ENCODE data around the gene IGSF21.

The IGSF21 gene

GRCh38 chr1:18401921-18402320, 294.3 kb downstream of the IGSF21 start:
- Histone ChIP-seq H3F3A (ENCODE audit: control insufficient read depth, insufficient read depth) (no peaks in the 10 kb centered on the region), H3K27ac (ENCODE audit: low read depth, low read length) (no peak overlapping the region), H3K36me3 (ENCODE audit: control insufficient read depth, low read length) (no peaks in the 10 kb centered on the region), H3K79me2 (ENCODE audit: control insufficient read depth, low read length) (no peaks in the 10 kb centered on the region), H3K9me2 (replicated peaks; ENCODE audit: control insufficient read depth, low read length) (no peaks in the 10 kb centered on the region), H3K4me2 (ENCODE audit: low read length) (no peak overlapping the region), H3K4me1 (ENCODE audit: control insufficient read depth, low read length) (no peaks in the 10 kb centered on the region), H3K9me3 (ENCODE audit: control insufficient read depth, insufficient read depth, low read length) (no peaks in the 10 kb centered on the region), H3K27me3 (ENCODE audit: control insufficient read depth, low read length) (no peaks in the 10 kb centered on the region), H4K20me1 (ENCODE audit: control insufficient read depth, insufficient read depth, low read depth, low read length) (no peaks in the 10 kb centered on the region), H3K4me3 (ENCODE audit: low read length) (no peak overlapping the region)
- TF ChIP-seq, protein P1, sequence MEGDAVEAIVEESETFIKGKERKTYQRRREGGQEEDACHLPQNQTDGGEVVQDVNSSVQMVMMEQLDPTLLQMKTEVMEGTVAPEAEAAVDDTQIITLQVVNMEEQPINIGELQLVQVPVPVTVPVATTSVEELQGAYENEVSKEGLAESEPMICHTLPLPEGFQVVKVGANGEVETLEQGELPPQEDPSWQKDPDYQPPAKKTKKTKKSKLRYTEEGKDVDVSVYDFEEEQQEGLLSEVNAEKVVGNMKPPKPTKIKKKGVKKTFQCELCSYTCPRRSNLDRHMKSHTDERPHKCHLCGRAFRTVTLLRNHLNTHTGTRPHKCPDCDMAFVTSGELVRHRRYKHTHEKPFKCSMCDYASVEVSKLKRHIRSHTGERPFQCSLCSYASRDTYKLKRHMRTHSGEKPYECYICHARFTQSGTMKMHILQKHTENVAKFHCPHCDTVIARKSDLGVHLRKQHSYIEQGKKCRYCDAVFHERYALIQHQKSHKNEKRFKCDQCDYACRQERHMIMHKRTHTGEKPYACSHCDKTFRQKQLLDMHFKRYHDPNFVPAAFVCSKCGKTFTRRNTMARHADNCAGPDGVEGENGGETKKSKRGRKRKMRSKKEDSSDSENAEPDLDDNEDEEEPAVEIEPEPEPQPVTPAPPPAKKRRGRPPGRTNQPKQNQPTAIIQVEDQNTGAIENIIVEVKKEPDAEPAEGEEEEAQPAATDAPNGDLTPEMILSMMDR (IDR thresholded peaks at IDR 0.05; ENCODE audit: low read depth, low read length, poor library complexity, severe bottlenecking), result no peak
- no peak for TF ChIP-seq EZH2phosphoT487 (IDR thresholded peaks at IDR 0.05; ENCODE audit: borderline replicate concordance, low read length)

GRCh38 chr1:18404460-18404859, 296.9 kb downstream of the IGSF21 start:
- Histone ChIP-seq H3K27ac (ENCODE audit: low read depth, low read length) (no peak overlapping the region), H3K36me3 (ENCODE audit: control insufficient read depth, low read length) (no peaks in the 10 kb centered on the region), H4K20me1 (ENCODE audit: control insufficient read depth, insufficient read depth, low read depth, low read length) (no peaks in the 10 kb centered on the region), H3K4me3 (ENCODE audit: low read length) (no peak overlapping the region), H3K27me3 (ENCODE audit: control insufficient read depth, low read length) (no peaks in the 10 kb centered on the region), H3K9me3 (ENCODE audit: control insufficient read depth, insufficient read depth, low read length) (no peaks in the 10 kb centered on the region), H3K4me1 (ENCODE audit: control insufficient read depth, low read length) (no peaks in the 10 kb centered on the region), H3F3A (ENCODE audit: control insufficient read depth, insufficient read depth) (no peaks in the 10 kb centered on the region), H3K79me2 (ENCODE audit: control insufficient read depth, low read length) (no peaks in the 10 kb centered on the region), H3K9me2 (replicated peaks; ENCODE audit: control insufficient read depth, low read length) (no peaks in the 10 kb centered on the region), H3K4me2 (ENCODE audit: low read length) (no peak overlapping the region)
- TF ChIP-seq, protein P1 (IDR thresholded peaks at IDR 0.05; ENCODE audit: low read depth, low read length, poor library complexity, severe bottlenecking), result no peak
- no peak for TF ChIP-seq EZH2phosphoT487 (IDR thresholded peaks at IDR 0.05; ENCODE audit: borderline replicate concordance, low read length)

GRCh38 chr1:18407166-18408045, 299.8 kb downstream of the IGSF21 start:
- H3K9me2 ChIP-seq (replicated peaks; ENCODE audit: control insufficient read depth, low read length), result no peaks in the 10 kb centered on the region
- TF ChIP-seq, protein P1 (IDR thresholded peaks at IDR 0.05; ENCODE audit: low read depth, low read length, poor library complexity, severe bottlenecking), result no peak
- no peak for TF ChIP-seq EZH2phosphoT487 (IDR thresholded peaks at IDR 0.05; ENCODE audit: borderline replicate concordance, low read length)
- no peak overlapping the region for H3K4me3 ChIP-seq (ENCODE audit: low read length)
- H3K4me2 ChIP-seq (ENCODE audit: low read length), result no peak overlapping the region
- H3K27ac ChIP-seq (ENCODE audit: low read depth, low read length), result no peak overlapping the region
- no peaks in the 10 kb centered on the region for H3K79me2 ChIP-seq (ENCODE audit: control insufficient read depth, low read length)
- no peaks in the 10 kb centered on the region for H3F3A ChIP-seq (ENCODE audit: control insufficient read depth, insufficient read depth)
- no peaks in the 10 kb centered on the region for H3K36me3 ChIP-seq (ENCODE audit: control insufficient read depth, low read length)
- no peaks in the 10 kb centered on the region for H3K27me3 ChIP-seq (ENCODE audit: control insufficient read depth, low read length)
- no peaks in the 10 kb centered on the region for H3K9me3 ChIP-seq (ENCODE audit: control insufficient read depth, insufficient read depth, low read length)
- no peaks in the 10 kb centered on the region for H3K4me1 ChIP-seq (ENCODE audit: control insufficient read depth, low read length)
- no peaks in the 10 kb centered on the region for H4K20me1 ChIP-seq (ENCODE audit: control insufficient read depth, insufficient read depth, low read depth, low read length)
